Measurements from ENCODE around the gene LRRN3. TPM values are rescaled to one million over a fixed set of nuclear protein-coding genes. Genes with fewer than 3 reads are reported as not detected.
"Not testable (repeated sequence)": the region's sequence is repeated elsewhere in the genome, so short reads cannot be mapped to it uniquely, and the experiment has no call there.

Gene LRRN3
- total RNA-seq, result 0.31 TPM

DNA sequence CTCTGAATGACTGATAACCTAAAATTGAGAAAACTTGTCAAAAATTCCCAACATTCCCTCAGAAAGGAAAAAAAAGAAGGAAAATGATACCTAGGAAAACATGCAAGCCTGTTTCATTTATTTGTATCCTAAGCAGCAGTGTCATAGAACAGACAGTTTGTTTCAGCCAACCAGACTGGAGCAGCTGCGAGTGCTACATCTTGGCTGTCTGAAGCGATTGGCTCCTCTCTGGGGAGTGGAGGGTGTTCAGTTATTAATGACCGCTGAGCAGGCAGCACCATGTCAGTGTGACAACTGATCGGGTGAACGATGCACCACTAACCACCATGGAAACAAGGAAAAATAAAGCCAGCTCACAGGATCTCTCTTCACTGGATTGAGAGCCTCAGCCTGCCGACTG is at the start of gene LRRN3:
Gene LRRN3 (plus strand): TSS at position 282 of the 400 bp plus-strand sequence. CDS start 31,646 bp downstream, outside the sequence.
- DNase-seq (ENCODE audit: low spot score) (no peak), ATAC-seq (peak; percentile 89)
- intact Hi-C loops (cut with DNase I), result no loop called here

DNA sequence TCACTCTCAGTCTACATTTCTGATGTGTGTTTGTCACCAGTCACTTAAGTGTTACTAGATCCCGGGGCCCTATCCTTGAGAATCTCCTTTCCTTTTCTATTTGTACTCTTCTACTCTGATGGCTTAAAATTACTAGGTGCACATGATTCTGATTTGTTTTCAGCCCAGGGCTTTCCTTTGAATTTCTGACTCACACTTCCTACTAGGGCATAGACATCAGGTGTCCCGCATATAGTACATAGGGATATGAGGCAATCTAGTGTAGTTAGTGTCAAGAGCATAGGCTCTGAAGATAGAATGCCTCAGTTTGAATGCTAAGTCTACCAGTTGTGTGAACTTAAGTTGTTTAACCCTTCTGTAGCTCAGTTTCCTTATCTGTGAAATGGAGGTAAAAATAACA is 49.4 kb upstream of the LRRN3 start:
- ATAC-seq (no peak), DNase-seq (ENCODE audit: low spot score) (no peak)
- intact Hi-C loops (cut with DNase I), result no loop called here

- no peak for ATAC-seq
- no peak for DNase-seq (ENCODE audit: low spot score)
- intact Hi-C loops (cut with DNase I), result no loop called here
Measured at GRCh38 chr7:111042842-111043241, 48.1 kb upstream of the LRRN3 start.

- DNase-seq (ENCODE audit: low spot score) (no peak), ATAC-seq (no peak)
- intact Hi-C loops (cut with DNase I), result no loop called here
Measured at GRCh38 chr7:111043561-111043960, 47.4 kb upstream of the LRRN3 start.

GRCh38 chr7:111045449-111045848 is 45.5 kb upstream of the LRRN3 start:
- ATAC-seq (peak; percentile 91), DNase-seq (ENCODE audit: low spot score) (no peak)
- intact Hi-C loops (cut with DNase I), result no loop called here

DNA sequence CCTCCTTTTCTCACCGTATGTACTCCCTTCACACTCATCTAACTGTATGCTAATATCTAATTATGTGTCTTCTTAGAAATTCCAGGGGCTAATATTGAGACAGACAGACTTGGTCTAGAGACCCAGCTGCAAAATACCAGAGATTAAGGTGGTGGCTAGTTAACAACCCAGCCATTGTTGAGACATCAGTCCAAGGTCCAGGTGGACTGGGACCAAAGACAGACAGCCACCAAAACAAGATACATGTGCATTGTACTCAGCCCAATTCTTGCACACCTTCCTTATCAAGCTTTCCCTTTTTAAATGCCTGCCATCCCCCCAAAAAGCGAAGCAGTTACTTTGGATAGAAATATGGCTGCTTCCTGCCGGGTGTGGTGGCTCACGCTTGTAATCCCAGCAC is 43.3 kb upstream of the LRRN3 start:
- no peak for DNase-seq (ENCODE audit: low spot score)
- ATAC-seq, result no peak
- intact Hi-C loops (cut with DNase I), result no loop called here

DNA sequence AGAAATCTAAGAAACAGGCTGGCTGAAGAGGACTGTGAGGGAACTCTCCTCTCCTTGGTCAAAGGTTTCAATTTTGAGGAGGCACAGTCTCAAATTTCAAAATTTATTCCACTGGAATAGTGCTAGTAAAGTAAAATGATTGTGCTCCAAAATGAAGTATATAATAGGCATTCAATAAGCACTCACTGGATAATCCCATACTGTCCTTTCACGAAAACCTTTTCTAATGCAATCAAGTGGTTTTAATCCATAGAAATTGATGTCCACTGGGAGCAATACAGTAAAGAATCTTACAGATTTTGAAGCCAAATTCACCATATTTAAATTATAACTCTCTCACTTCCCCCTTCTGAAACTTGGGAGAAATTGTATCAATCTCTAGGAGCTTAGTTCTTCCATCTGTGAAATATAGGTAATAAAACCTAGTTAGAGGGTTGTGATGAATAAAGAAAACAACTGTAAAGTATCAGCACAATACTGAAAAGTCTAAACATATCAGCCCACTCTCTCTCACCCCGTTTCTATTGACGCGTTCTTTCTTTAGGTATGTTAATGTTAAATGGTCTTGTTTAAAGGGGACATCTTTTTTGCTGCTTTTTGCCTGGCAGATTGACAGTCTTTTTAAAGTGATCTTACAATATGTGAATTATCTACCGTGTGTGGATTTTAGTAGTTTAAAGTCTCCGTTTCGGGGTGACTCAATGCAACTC is 40.8 kb upstream of the LRRN3 start:
- DNase-seq (ENCODE audit: low spot score) (no peak), ATAC-seq (no peak)
- intact Hi-C loops (cut with DNase I), result no loop called here

DNA sequence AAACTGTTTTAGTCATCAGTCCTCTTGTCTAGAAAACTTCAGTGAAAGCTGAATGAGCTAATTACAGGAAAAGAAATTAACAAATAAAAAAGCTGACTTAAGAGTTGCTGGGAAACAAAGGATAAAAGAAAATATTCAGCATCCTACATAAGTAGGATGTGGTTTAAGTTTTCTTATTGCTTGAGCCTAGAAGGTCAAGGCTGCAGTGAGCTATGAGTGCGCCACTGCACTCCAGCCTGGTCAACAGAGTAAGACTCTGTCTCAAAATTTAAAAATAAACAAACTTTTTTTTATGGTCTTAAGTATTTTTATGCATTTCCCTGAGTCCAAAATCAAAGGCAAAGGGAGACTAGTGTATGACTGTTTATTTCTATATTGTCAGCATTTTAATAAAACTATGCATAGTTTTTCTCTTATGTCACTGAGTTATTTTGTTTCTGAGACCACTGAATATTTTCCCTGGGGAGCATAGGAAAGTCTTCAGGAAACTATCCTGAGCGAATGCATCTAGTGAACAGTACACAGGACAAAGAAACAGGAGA is 40.0 kb upstream of the LRRN3 start:
- ATAC-seq, result no peak

GRCh38 chr7:111051832-111052231 is 39.1 kb upstream of the LRRN3 start:
- DNase-seq (ENCODE audit: low spot score) (no peak), ATAC-seq (no peak)
- intact Hi-C loops (cut with DNase I), result no loop called here

More for the DNA sequence above, 40.0 kb upstream of the LRRN3 start:
- intact Hi-C loops (cut with DNase I), result no loop called here
- DNase-seq (ENCODE audit: low spot score), result no peak

DNA sequence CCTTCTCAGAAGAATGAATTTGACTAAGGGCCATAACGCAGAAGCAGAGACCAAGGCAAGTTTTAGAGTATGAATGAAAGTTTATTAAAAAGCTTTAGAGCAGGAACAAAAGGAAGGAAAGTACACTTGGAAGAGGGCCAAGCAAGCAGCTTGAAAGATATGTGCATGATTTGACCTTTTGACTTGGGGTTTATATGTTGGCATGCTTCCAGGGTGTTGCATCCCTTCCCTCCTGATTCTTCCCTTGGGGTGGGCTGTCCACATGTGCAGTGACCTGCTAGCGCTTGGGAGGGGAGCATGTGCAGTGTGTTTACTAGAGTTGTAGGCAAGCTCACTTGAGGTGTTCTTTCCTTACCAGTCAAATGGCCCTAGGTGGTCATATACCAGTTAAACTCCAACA is 37.9 kb upstream of the LRRN3 start:
- DNase-seq (ENCODE audit: low spot score), result no peak
- no peak for ATAC-seq
- intact Hi-C loops (cut with DNase I), result no loop called here

DNA sequence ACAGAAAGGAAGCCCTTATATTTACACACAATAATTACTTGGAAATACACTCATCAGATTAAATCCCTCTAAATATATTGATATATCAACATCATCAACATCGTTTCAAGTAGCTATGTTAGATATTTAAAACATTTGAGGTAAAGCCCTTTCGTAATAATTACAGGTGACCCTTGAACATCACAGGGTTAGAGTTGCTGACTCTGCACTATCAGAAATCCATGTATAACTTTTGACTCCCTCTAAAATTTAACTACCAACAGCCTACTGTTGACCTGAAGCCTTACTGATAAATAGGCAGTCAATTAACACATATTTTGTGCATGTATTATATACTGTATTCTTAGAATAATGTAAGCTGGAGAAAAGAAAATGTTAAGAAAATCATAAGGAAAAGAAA is 34.6 kb upstream of the LRRN3 start:
- intact Hi-C loops (cut with DNase I), result no loop called here
- DNase-seq (ENCODE audit: low spot score) (no peak), ATAC-seq (no peak)

- DNase-seq (ENCODE audit: low spot score) (no peak), ATAC-seq (no peak)
- intact Hi-C loops (cut with DNase I), result no loop called here
Measured at GRCh38 chr7:111057066-111057465, 33.9 kb upstream of the LRRN3 start.

DNA sequence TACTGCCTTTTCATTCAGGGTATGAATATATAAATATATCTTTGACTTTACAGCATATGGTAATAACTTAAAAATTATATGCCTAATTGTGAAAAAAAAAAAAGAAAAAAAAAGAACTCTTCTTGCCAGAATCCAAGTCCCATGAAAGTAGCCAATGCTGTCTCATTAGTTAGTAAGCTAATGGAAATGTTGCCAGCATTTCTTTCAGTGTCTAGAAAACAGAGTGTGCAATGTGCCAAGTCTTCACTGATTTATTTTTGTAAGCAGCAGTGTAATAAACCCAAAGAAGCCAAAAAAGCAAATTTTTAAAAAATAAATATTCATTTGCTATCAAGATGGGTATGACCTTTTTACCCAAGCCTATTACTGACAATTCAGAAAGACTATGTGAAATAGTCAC is 31.1 kb upstream of the LRRN3 start:
- no peak for DNase-seq (ENCODE audit: low spot score)
- intact Hi-C loops (cut with DNase I), result no loop called here
- no peak for ATAC-seq

DNA sequence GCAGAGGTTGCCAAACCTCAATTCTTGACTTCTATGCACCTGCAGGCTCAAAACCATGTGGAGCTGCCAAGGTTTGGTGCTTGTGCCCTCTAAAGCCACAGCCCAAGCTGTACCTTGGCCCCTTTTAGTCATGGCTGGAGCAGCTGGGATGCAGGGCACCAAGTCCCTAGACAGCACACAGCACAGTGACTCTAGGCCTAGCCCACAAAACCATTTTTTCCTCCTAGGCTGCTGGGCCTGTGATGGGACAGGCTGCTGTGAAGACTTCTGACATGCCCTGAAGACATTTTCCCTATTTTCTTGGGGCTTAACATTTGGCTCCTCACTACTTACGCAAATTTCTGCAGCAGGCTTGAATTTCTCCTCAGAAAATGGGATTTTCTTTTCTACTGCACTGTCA is 27.8 kb upstream of the LRRN3 start:
- ATAC-seq, result no peak
- intact Hi-C loops (cut with DNase I), result no loop called here
- no peak for DNase-seq (ENCODE audit: low spot score)

- intact Hi-C loops (cut with DNase I), result no loop called here
- ATAC-seq (no peak), DNase-seq (ENCODE audit: low spot score) (no peak)
Measured at GRCh38 chr7:111067251-111067650, 23.7 kb upstream of the LRRN3 start.

DNA sequence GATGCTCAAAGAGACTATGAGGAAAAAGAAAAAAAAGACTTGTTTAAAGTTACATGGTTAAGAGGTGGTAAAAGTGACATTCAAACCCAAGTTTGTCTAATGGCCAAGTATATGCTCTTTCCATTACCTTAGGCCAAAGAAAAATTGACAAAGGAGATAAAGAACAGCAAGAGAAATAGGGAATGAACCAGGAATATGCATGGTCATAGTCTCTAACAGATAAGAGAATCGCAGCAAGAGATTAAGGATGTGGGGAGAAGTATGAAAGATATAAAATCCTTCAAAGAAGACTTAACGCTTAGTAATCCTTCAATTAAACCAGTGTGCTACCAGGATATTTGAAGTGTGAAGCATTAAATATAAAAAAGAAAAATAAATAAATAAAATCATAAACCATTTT is 23.2 kb upstream of the LRRN3 start:
- DNase-seq (ENCODE audit: low spot score) (no peak), ATAC-seq (no peak)
- intact Hi-C loops (cut with DNase I), result no loop called here

- ATAC-seq, result no peak
- intact Hi-C loops (cut with DNase I), result no loop called here
- no peak for DNase-seq (ENCODE audit: low spot score)
Measured at GRCh38 chr7:111068618-111069017, 22.3 kb upstream of the LRRN3 start.

- intact Hi-C loops (cut with DNase I), result no loop called here
- no peak for DNase-seq (ENCODE audit: low spot score)
- no peak for ATAC-seq
Measured at GRCh38 chr7:111071556-111071955, 19.4 kb upstream of the LRRN3 start.

- DNase-seq (ENCODE audit: low spot score); ATAC-seq; intact Hi-C loops (cut with DNase I): not testable (repeated sequence)
Measured at GRCh38 chr7:111072658-111073057, 18.3 kb upstream of the LRRN3 start.

DNA sequence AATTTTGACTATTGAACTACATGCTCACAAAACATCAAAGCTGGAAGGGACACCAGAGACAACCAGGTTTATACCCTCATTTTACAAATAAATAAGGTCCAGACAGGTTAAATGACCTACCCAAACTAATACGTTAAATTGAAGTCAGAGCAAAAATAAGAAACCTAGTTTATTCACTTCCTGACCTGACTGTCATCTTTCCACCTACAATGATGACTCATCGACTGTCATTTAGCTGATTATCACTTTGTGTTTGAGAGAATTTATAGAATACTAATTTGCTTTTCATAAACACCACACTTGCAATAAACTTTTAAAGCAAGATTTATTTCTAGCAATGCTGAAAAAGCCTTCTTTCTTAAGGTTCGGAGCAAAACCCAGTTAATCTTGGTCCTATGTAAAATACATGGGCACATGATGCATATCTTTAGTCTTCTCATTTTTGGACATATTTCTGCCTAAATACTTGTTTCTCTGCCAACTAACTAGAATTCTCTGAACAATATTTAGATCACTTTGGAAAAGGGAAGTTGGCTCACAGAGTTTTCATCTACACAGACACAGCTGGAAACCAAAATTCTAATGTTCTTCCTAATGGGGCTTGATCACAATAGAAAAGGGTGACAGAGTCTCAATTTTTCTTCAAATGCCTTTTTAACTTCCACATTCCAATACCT is 16.7 kb upstream of the LRRN3 start:
- intact Hi-C loops (cut with DNase I), result no loop called here
- no peak for DNase-seq (ENCODE audit: low spot score)
- ATAC-seq, result no peak

GRCh38 chr7:111074748-111075146 is 16.2 kb upstream of the LRRN3 start:
- ATAC-seq (no peak), DNase-seq (ENCODE audit: low spot score) (no peak)
- intact Hi-C loops (cut with DNase I), result no loop called here
